Measurements from ENCODE around the gene TFF3. TPM values are rescaled to one million over a fixed set of nuclear protein-coding genes. Genes with fewer than 3 reads are reported as not detected.

TFF3 gene
- total and polyA plus RNA-seq, 2 of the 4 experiments (the other 2 are of a cell fraction) = not detected

- Histone ChIP-seq H3K4ac (ENCODE audit: low read depth, low read length) (no peak overlapping the region), H2AK9ac (replicated peaks; ENCODE audit: low read depth, low read length, poor library complexity) (no peak overlapping the region), H3K4me2 (ENCODE audit: low read depth, low read length) (no peak overlapping the region), H2AFZ (replicated peaks; ENCODE audit: low read length, poor library complexity) (no peak overlapping the region), H3K4me3 (ENCODE audit: insufficient read depth, low read depth, low read length) (no peak overlapping the region), H3K4me1 (ENCODE audit: control insufficient read depth, insufficient read depth, low read length) (no peaks in the 10 kb centered on the region), H3K14ac (replicated peaks; ENCODE audit: low read depth, low read length) (no peak overlapping the region), H3K9ac (ENCODE audit: low read depth, low read length) (no peak overlapping the region), H3K18ac (ENCODE audit: low read depth, low read length) (no peak overlapping the region), H3K79me1 (ENCODE audit: low read depth in 1 of 2, low read length in 2 of 2) (no peaks in the 10 kb centered on the region), H2BK5ac (ENCODE audit: low read depth, low read length, poor library complexity, severe bottlenecking) (no peak overlapping the region), H3K56ac (ENCODE audit: extremely low read depth, insufficient read depth, low read length) (no peak overlapping the region), H3K9me1 (ENCODE audit: insufficient read depth, low read length) (no peaks in the 10 kb centered on the region), H3K27ac (ENCODE audit: insufficient read depth, low read length) (no peak overlapping the region), H4K91ac (ENCODE audit: insufficient read depth, low read depth, low read length) (no peak overlapping the region), H4K8ac (ENCODE audit: low read depth in 2 of 2, low read length in 2 of 2) (no peak overlapping the region), H3K27me3 (ENCODE audit: control insufficient read depth, insufficient read depth, low read length) (peaks cover 17% of the 10 kb centered on the region), H2BK120ac (ENCODE audit: low read depth, low read length) (no peak overlapping the region), H4K20me1 (ENCODE audit: insufficient read depth, low read length) (no peaks in the 10 kb centered on the region), H3K36me3 (ENCODE audit: control insufficient read depth, insufficient read depth, low read length) (no peaks in the 10 kb centered on the region), H4K5ac (ENCODE audit: low read depth, low read length) (no peak overlapping the region), H3K23ac (ENCODE audit: low read depth, low read length) (no peak overlapping the region), H2BK15ac (ENCODE audit: low read depth, low read length) (no peak overlapping the region), H2AK5ac (ENCODE audit: low read depth, low read length) (no peak overlapping the region), H2BK20ac (ENCODE audit: low read depth, low read length) (no peak overlapping the region), H3K9me3 (ENCODE audit: control insufficient read depth, insufficient read depth, low read length) (no peaks in the 10 kb centered on the region)
- dilution Hi-C loops (cut with HindIII; ENCODE audit: low sequenced_read_pairs, unreplicated experiment) = no loop called here
- ATAC-seq (ENCODE audit: low read depth) = no peak
- no TSS peak for BruUV-seq (replicated peaks)
- CTCF ChIA-PET = no interaction called here
- POLR2A ChIA-PET (ENCODE audit: unreplicated experiment) = no interaction called here
- in situ Hi-C loops (cut with MboI; ENCODE audit: low sequenced_read_pairs) = no loop called here
- DNase-seq = no peak
- WGBS, 2 experiments (ENCODE audit: extremely low coverage in 2 of 2, insufficient read length in 1 of 2) = no CpG with 5 or more reads among the region's 9 CpGs
- TF ChIP-seq NFE2L2 (IDR thresholded peaks at IDR 0.05; ENCODE audit: low read depth, low read length) = no peak
- no peak for TF ChIP-seq RCOR1 (IDR thresholded peaks at IDR 0.05; ENCODE audit: insufficient replicate concordance, low read length)
- no peak for TF ChIP-seq MAFK (IDR thresholded peaks at IDR 0.05; ENCODE audit: low read depth, low read length)
- TF ChIP-seq MXI1 (IDR thresholded peaks at IDR 0.05; ENCODE audit: borderline replicate concordance, low read depth, low read length) = no peak
- no peak for TF ChIP-seq SMC3 (IDR thresholded peaks at IDR 0.05; ENCODE audit: low read depth, low read length)
- no peak for TF ChIP-seq BHLHE40 (IDR thresholded peaks at IDR 0.05; ENCODE audit: low read depth, low read length)
- TF ChIP-seq RAD21 (IDR thresholded peaks at IDR 0.05; ENCODE audit: low read length) = no peak
- no peak for TF ChIP-seq FOS (IDR thresholded peaks at IDR 0.05; ENCODE audit: low read depth, low read length)
- TF ChIP-seq, protein P1, sequence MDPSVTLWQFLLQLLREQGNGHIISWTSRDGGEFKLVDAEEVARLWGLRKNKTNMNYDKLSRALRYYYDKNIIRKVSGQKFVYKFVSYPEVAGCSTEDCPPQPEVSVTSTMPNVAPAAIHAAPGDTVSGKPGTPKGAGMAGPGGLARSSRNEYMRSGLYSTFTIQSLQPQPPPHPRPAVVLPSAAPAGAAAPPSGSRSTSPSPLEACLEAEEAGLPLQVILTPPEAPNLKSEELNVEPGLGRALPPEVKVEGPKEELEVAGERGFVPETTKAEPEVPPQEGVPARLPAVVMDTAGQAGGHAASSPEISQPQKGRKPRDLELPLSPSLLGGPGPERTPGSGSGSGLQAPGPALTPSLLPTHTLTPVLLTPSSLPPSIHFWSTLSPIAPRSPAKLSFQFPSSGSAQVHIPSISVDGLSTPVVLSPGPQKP (IDR thresholded peaks at IDR 0.05; ENCODE audit: borderline replicate concordance, low read depth, low read length) = no peak
- TF ChIP-seq POLR2A (IDR thresholded peaks at IDR 0.05; ENCODE audit: low read depth, low read length) = no peak
- TF ChIP-seq CHD1 (IDR thresholded peaks at IDR 0.05; ENCODE audit: low read depth, low read length) = no peak
- TF ChIP-seq CEBPB (IDR thresholded peaks at IDR 0.05; ENCODE audit: low read depth, low read length) = no peak
- no peak for TF ChIP-seq MAZ (IDR thresholded peaks at IDR 0.05; ENCODE audit: borderline replicate concordance, low read depth, low read length)
- TF ChIP-seq RFX5 (IDR thresholded peaks at IDR 0.05; ENCODE audit: low read depth, low read length) = no peak
- TF ChIP-seq USF2 (IDR thresholded peaks at IDR 0.05; ENCODE audit: low read depth, low read length) = no peak
- TF ChIP-seq CTCF (conservative IDR thresholded peaks at IDR 0.05; ENCODE audit: low read depth, low read length) = no peak
- intact Hi-C loops (cut with micrococcal nuclease) = no loop called here
Observed at GRCh38 chr21:42362700-42363099, 47.5 kb upstream of the TFF3 start.
